Measurements from ENCODE around the gene PTMS. TPM values are rescaled to one million over a fixed set of nuclear protein-coding genes. Genes with fewer than 3 reads are reported as not detected.

The PTMS gene, protein sequence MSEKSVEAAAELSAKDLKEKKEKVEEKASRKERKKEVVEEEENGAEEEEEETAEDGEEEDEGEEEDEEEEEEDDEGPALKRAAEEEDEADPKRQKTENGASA
- 134 and 608 TPM in 2 replicates for total RNA-seq (ENCODE audit: low replicate concordance)

DNA sequence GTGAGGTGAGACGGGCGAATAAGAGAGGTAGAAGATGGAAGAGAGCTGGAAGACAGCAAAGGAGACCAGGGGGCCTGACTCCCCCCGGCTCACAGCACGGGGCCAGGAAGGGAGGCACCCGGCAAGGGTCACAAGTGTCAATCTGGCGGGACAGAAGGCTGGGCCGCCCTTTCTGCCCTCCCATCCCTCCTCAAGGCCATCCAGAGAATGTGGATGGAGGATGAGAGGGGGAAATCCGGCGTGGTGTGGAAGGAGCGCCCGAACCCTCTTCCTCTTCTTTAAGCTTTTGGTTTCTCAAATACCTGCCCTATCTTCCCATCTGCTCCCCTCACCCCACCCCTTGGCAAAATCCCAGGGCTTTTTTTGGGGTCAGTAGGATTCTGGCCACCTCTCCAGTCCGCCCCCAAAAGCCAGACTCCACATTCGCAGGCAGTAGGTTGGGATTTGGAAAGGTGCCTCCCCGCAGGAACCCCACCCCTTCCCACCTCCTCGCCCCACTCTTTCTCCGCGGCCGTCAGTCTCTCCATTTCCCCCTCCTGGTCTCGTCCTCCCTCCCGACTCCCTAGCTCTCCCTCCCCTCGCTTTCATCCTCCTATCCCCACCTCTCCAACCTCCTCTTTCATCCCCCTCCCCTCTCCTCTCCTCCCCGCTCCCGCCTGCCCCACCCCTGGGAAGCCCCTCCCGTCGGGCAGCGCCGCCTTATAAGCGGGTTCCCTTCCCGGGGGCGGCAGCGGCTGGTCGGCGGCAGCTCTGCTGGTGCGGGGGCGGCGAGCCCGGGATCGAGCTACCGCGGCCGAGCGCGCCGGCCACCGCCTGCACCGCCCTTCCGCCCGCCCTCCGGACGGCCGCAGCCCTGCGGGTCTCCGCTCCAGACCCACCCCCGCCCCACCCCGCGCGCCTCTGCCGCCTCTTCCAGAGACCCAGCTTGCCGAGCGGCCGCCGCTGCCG, at the start of gene PTMS:
Gene PTMS (plus strand): TSS at position 730 of the 948 bp plus-strand sequence. CDS start 343 bp downstream, outside the sequence.
- peaks cover 14% of the 10 kb centered on the region for H3K36me3 Mint-ChIP-seq
- H2AFZ ChIP-seq (replicated peaks) = no peak within 1 kb of the TSS
- H3K4me3 Mint-ChIP-seq = peak within 1 kb of the TSS; percentile 99
- peaks cover 74% of the 10 kb centered on the region for H3F3A ChIP-seq (ENCODE audit: low read depth)
- no peaks in the 10 kb centered on the region for H3K9me3 ChIP-seq (ENCODE audit: low read depth)
- no peaks in the 10 kb centered on the region for H3K36me3 ChIP-seq
- H3K27ac Mint-ChIP-seq = peak within 1 kb of the TSS; percentile 87
- peak within 1 kb of the TSS; percentile 100 for H3K4me3 ChIP-seq
- peaks cover 40% of the 10 kb centered on the region for H3K4me1 ChIP-seq
- peaks cover 64% of the 10 kb centered on the region for H3K4me1 Mint-ChIP-seq
- H3K79me2 ChIP-seq (ENCODE audit: low read depth) = peaks cover 70% of the 10 kb centered on the region
- H3K4me2 ChIP-seq = peak within 1 kb of the TSS; percentile 89
- peak within 1 kb of the TSS; percentile 90 for H3K9ac ChIP-seq
- no peaks in the 10 kb centered on the region for H3K9me3 Mint-ChIP-seq
- peak within 1 kb of the TSS; percentile 99 for H3K27ac ChIP-seq
- TF ChIP-seq, protein P1, sequence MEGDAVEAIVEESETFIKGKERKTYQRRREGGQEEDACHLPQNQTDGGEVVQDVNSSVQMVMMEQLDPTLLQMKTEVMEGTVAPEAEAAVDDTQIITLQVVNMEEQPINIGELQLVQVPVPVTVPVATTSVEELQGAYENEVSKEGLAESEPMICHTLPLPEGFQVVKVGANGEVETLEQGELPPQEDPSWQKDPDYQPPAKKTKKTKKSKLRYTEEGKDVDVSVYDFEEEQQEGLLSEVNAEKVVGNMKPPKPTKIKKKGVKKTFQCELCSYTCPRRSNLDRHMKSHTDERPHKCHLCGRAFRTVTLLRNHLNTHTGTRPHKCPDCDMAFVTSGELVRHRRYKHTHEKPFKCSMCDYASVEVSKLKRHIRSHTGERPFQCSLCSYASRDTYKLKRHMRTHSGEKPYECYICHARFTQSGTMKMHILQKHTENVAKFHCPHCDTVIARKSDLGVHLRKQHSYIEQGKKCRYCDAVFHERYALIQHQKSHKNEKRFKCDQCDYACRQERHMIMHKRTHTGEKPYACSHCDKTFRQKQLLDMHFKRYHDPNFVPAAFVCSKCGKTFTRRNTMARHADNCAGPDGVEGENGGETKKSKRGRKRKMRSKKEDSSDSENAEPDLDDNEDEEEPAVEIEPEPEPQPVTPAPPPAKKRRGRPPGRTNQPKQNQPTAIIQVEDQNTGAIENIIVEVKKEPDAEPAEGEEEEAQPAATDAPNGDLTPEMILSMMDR (IDR thresholded peaks at IDR 0.05) = no peak
- TF ChIP-seq EZH2 (IDR thresholded peaks at IDR 0.05) = no peak
- no peak for TF ChIP-seq EZH2phosphoT487 (IDR thresholded peaks at IDR 0.05)
- DNase-seq (ENCODE audit: low spot score) = peak; percentile 94
- H3K27me3 Mint-ChIP-seq (ENCODE audit: insufficient read depth, low read depth) = peaks cover 20% of the 10 kb centered on the region
- H3K27me3 ChIP-seq = no peaks in the 10 kb centered on the region
- H4K20me1 ChIP-seq (ENCODE audit: low read depth) = peaks cover 40% of the 10 kb centered on the region

DNA sequence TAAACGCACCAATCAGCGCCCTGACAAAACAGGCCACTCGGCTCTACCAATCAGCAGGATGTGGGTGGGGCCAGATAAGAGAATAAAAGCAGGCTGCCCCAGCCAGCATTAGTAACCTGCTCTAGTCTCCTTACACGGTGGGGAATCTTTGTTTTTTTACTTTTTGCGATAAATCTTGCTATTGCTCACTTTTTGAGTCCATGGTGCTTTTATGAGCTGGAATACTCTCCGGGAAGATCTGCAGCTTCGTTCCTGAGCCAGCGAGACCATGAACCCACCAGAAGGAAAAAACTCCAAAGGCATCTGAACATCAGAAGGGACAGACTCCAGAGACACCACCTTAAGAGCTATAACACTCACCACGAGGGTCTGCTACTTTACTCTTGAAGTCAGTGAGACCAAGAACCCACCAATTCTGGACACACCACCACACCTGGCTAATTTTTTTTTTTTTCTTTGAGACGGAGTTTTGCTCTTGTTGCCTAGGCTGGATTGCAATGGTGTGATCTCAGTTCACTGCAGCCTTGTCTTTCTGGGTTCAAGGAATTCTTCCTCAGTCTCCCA, 49.2 kb upstream of the PTMS start:
- TF ChIP-seq, protein P1 (IDR thresholded peaks at IDR 0.05) = no peak
- no peak for TF ChIP-seq EZH2 (IDR thresholded peaks at IDR 0.05)
- Mint-ChIP-seq H3K36me3 (peaks cover 2% of the 10 kb centered on the region), H3K27ac (peak overlapping the region; percentile 93), H3K4me1 (no peaks in the 10 kb centered on the region), H3K4me3 (peak overlapping the region; percentile 46), H3K27me3 (ENCODE audit: insufficient read depth, low read depth) (no peaks in the 10 kb centered on the region), H3K9me3 (peaks cover 6% of the 10 kb centered on the region)
- no peaks in the 10 kb centered on the region for H3K79me2 ChIP-seq (ENCODE audit: low read depth)
- H3F3A ChIP-seq (ENCODE audit: low read depth) = no peaks in the 10 kb centered on the region
- H3K4me1 ChIP-seq = no peaks in the 10 kb centered on the region
- no peak overlapping the region for H3K4me3 ChIP-seq
- H3K9ac ChIP-seq = no peak overlapping the region
- H3K36me3 ChIP-seq = no peaks in the 10 kb centered on the region
- H3K27ac ChIP-seq = no peak overlapping the region
- H3K4me2 ChIP-seq = no peak overlapping the region
- H3K9me3 ChIP-seq (ENCODE audit: low read depth) = no peaks in the 10 kb centered on the region
- H4K20me1 ChIP-seq (ENCODE audit: low read depth) = no peaks in the 10 kb centered on the region
- DNase-seq (ENCODE audit: low spot score) = no peak
- H3K27me3 ChIP-seq = no peaks in the 10 kb centered on the region
- H2AFZ ChIP-seq (replicated peaks) = no peak overlapping the region

DNA sequence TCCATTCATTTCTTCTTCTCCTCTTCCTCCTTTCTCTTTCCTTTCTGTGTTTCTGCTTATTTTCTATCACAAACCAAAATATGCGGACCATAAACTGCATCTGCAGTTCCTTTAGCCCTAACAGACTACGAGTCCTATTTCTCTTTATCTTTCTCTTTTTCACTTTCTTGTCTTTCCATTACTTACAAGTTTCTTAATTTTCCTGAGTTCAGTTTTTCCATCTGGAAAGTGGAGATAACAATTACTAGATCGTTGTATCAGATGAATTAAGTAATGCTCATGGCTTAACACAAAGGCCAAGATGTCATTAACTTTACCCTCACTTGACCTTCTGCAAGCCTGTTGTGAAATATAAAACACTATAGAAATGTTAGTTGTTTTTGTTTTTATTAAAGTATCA, 43.3 kb upstream of the PTMS start:
- Mint-ChIP-seq H3K36me3 (peaks cover 3% of the 10 kb centered on the region), H3K9me3 (no peaks in the 10 kb centered on the region), H3K4me1 (peaks cover 10% of the 10 kb centered on the region), H3K27me3 (ENCODE audit: insufficient read depth, low read depth) (no peaks in the 10 kb centered on the region), H3K27ac (no peak overlapping the region), H3K4me3 (peak overlapping the region; percentile 88)
- Histone ChIP-seq H3K4me2 (peak overlapping the region; percentile 88), H3F3A (ENCODE audit: low read depth) (peaks cover 22% of the 10 kb centered on the region), H2AFZ (replicated peaks) (no peak overlapping the region), H4K20me1 (ENCODE audit: low read depth) (no peaks in the 10 kb centered on the region), H3K27ac (no peak overlapping the region), H3K36me3 (no peaks in the 10 kb centered on the region), H3K4me3 (peak overlapping the region; percentile 79), H3K4me1 (peaks cover 7% of the 10 kb centered on the region), H3K27me3 (no peaks in the 10 kb centered on the region), H3K9ac (no peak overlapping the region), H3K9me3 (ENCODE audit: low read depth) (no peaks in the 10 kb centered on the region), H3K79me2 (ENCODE audit: low read depth) (peaks cover 5% of the 10 kb centered on the region)
- no peak for DNase-seq (ENCODE audit: low spot score)
- TF ChIP-seq, protein P1 (IDR thresholded peaks at IDR 0.05) = no peak
- TF ChIP-seq EZH2phosphoT487 (IDR thresholded peaks at IDR 0.05) (no peak), EZH2 (IDR thresholded peaks at IDR 0.05) (no peak)

Measured in neural progenitor cell (in vitro differentiated cells).